Measurements from ENCODE around the gene SLCO4C1.

Gene SLCO4C1

GRCh38 chr5:102226321-102226720 is 69.8 kb downstream of the SLCO4C1 start:
- H3K79me2 ChIP-seq (ENCODE audit: insufficient read depth, low read length) = no peaks in the 10 kb centered on the region
- no peak for TF ChIP-seq CTCF (IDR thresholded peaks at IDR 0.05; ENCODE audit: borderline replicate concordance, extremely low read depth, low read length, poor library complexity, severe bottlenecking)
- TF ChIP-seq EZH2 (IDR thresholded peaks at IDR 0.05; ENCODE audit: borderline replicate concordance, low read depth, low read length, severe bottlenecking) = no peak
- no peak overlapping the region for H3K9ac ChIP-seq (ENCODE audit: low read depth, low read length)
- no peaks in the 10 kb centered on the region for H3K27me3 ChIP-seq (ENCODE audit: insufficient read depth, low read length, poor library complexity)
- H2AFZ ChIP-seq (ENCODE audit: low read depth, low read length) = no peak overlapping the region
- DNase-seq (no peak), ATAC-seq (ENCODE audit: insufficient read depth, low read depth) (no peak)
- H3K4me1 ChIP-seq (ENCODE audit: insufficient read depth, low read length) = peaks cover 9% of the 10 kb centered on the region
- no peak overlapping the region for H3K27ac ChIP-seq (ENCODE audit: low read length)
- no peak overlapping the region for H3K4me3 ChIP-seq (ENCODE audit: low read depth in 1 of 2, low read length in 2 of 2)
- H4K20me1 ChIP-seq (ENCODE audit: insufficient read depth, low read length) = no peaks in the 10 kb centered on the region
- H3K4me2 ChIP-seq (ENCODE audit: insufficient read depth, low read length) = no peak overlapping the region
- no peaks in the 10 kb centered on the region for H3K9me3 ChIP-seq (ENCODE audit: insufficient read depth, low read length, severe bottlenecking)
- no peaks in the 10 kb centered on the region for H3K36me3 ChIP-seq (ENCODE audit: insufficient read depth, low read length)

GRCh38 chr5:102223542-102224477 is 72.3 kb downstream of the SLCO4C1 start:
- Histone ChIP-seq H3K4me3 (ENCODE audit: low read depth in 1 of 2, low read length in 2 of 2) (no peak overlapping the region), H2AFZ (ENCODE audit: low read depth, low read length) (no peak overlapping the region), H3K9me3 (ENCODE audit: insufficient read depth, low read length, severe bottlenecking) (no peaks in the 10 kb centered on the region), H3K4me1 (ENCODE audit: insufficient read depth, low read length) (no peaks in the 10 kb centered on the region), H3K27ac (ENCODE audit: low read length) (no peak overlapping the region), H3K79me2 (ENCODE audit: insufficient read depth, low read length) (no peaks in the 10 kb centered on the region), H3K36me3 (ENCODE audit: insufficient read depth, low read length) (no peaks in the 10 kb centered on the region), H3K4me2 (ENCODE audit: insufficient read depth, low read length) (no peak overlapping the region), H3K9ac (ENCODE audit: low read depth, low read length) (no peak overlapping the region), H3K27me3 (ENCODE audit: insufficient read depth, low read length, poor library complexity) (no peaks in the 10 kb centered on the region), H4K20me1 (ENCODE audit: insufficient read depth, low read length) (no peaks in the 10 kb centered on the region)
- ATAC-seq (ENCODE audit: insufficient read depth, low read depth) = no peak
- no peak for TF ChIP-seq EZH2 (IDR thresholded peaks at IDR 0.05; ENCODE audit: borderline replicate concordance, low read depth, low read length, severe bottlenecking)
- peak; percentile 83 for TF ChIP-seq CTCF (IDR thresholded peaks at IDR 0.05; ENCODE audit: borderline replicate concordance, extremely low read depth, low read length, poor library complexity, severe bottlenecking)
- DNase-seq = no peak

GRCh38 chr5:102222772-102223171 is 73.3 kb downstream of the SLCO4C1 start:
- H3K4me2 ChIP-seq (ENCODE audit: insufficient read depth, low read length) = no peak overlapping the region
- no peaks in the 10 kb centered on the region for H3K27me3 ChIP-seq (ENCODE audit: insufficient read depth, low read length, poor library complexity)
- no peak for DNase-seq
- no peak for ATAC-seq (ENCODE audit: insufficient read depth, low read depth)
- no peak overlapping the region for H3K27ac ChIP-seq (ENCODE audit: low read length)
- no peak overlapping the region for H3K4me3 ChIP-seq (ENCODE audit: low read depth in 1 of 2, low read length in 2 of 2)
- H4K20me1 ChIP-seq (ENCODE audit: insufficient read depth, low read length) = no peaks in the 10 kb centered on the region
- H3K79me2 ChIP-seq (ENCODE audit: insufficient read depth, low read length) = no peaks in the 10 kb centered on the region
- H2AFZ ChIP-seq (ENCODE audit: low read depth, low read length) = no peak overlapping the region
- no peaks in the 10 kb centered on the region for H3K9me3 ChIP-seq (ENCODE audit: insufficient read depth, low read length, severe bottlenecking)
- no peaks in the 10 kb centered on the region for H3K4me1 ChIP-seq (ENCODE audit: insufficient read depth, low read length)
- no peaks in the 10 kb centered on the region for H3K36me3 ChIP-seq (ENCODE audit: insufficient read depth, low read length)
- no peak overlapping the region for H3K9ac ChIP-seq (ENCODE audit: low read depth, low read length)
- TF ChIP-seq CTCF (IDR thresholded peaks at IDR 0.05; ENCODE audit: borderline replicate concordance, extremely low read depth, low read length, poor library complexity, severe bottlenecking) (no peak), EZH2 (IDR thresholded peaks at IDR 0.05; ENCODE audit: borderline replicate concordance, low read depth, low read length, severe bottlenecking) (no peak)

Data from DND-41 (cell line).